Colonic mucosa (tissue), 4 donors: ENCODE measurements around the gene PPM1H. TPM values are rescaled to one million over a fixed set of nuclear protein-coding genes. Genes with fewer than 3 reads are reported as not detected.

Source experiments
- DNase-seq: peaks from one replicate; pipeline ENCODE4 v3.0.0-alpha.2; 2020
- H3K27ac ChIP-seq: fragments of 200-600 bp; one replicate; pipeline ENCODE4 v1.8.0; 2021
- H3K27me3 ChIP-seq: fragments of 200-600 bp; one replicate; pipeline ENCODE4 v1.8.0; 2021
- H3K36me3 ChIP-seq: fragments of 200-600 bp; one replicate; pipeline ENCODE4 v1.8.0; 2021
- H3K4me1 ChIP-seq: fragments of 200-600 bp; one replicate; pipeline ENCODE4 v1.8.0; 2021; ENCODE audit warnings: mild to moderate bottlenecking
- H3K4me3 ChIP-seq: fragments of 200-600 bp; one replicate; pipeline ENCODE4 v1.8.0; 2021
- H3K9ac ChIP-seq, 2 donors: one replicate each; pipeline ENCODE4 v1.7.0; 2013; ENCODE audit warnings: control low read depth in 2 of 2, low read depth in 2 of 2, low read length in 2 of 2
- H3K9me3 ChIP-seq: fragments of 200-600 bp; one replicate; pipeline ENCODE4 v1.8.0; 2021
- intact Hi-C: fragments of 100-400 bp; cut with DNase I; formaldehyde crosslinking; loops from one replicate; pipeline ENCODE4 v1.14.1; 2022
- total RNA-seq, 2 donors: library from RNA; stranded (reverse); fragmentation: NEBNext Ultra II Directional in 1 of 2; extraction: Animal tissue kit (Norgen Biotek cat#: 25700) in 1 of 2; gene quantifications; one replicate each; pipeline ENCODE4 v1.2.1, GENCODE V29; 2021
- TF ChIP-seq, protein P1 (sequence below): fragments of 200-600 bp; IDR thresholded peaks from one replicate; pipeline ENCODE4 v1.8.0; 2022; ENCODE audit warnings: antibody characterized with exemption, mild to moderate bottlenecking
- donor health status: healthy.
- donor health status: DM: no; HTN: no; CAD: no.
- donor health status: DM: no; HTN: no; CAD: no.

Gene PPM1H
- total RNA-seq, 2 donors from 2014 or later = 7.4 to 8.1 TPM

DNA sequence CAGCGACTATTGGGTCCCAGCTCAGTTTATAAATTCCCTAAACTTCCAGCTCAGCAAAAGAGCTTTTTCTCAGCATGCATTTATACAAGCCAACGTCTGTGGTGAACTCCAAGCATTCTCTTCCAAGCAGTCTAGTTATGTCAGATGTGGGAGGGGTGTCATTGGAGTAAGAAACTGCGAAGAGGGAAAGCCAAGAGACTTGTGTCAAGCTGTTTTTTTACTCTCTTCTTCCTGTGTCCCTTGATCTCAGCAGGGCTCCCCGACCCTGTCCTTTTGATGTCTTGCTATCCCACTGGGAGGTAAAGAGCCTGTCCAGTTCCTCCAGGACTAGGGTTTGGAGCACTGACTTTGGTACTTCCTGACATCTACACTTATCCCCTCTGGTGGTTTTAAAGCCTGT lies 69.0 kb downstream of the PPM1H start:
- Histone ChIP-seq H3K4me1 (no peaks in the 10 kb centered on the region), H3K9me3 (no peaks in the 10 kb centered on the region), H3K4me3 (no peak overlapping the region), H3K27ac (no peak overlapping the region), H3K36me3 (no peaks in the 10 kb centered on the region), H3K27me3 (no peaks in the 10 kb centered on the region), H3K9ac (no peak overlapping the region)
- intact Hi-C loops = no loop called here
- DNase-seq = no peak
- TF ChIP-seq, protein P1, sequence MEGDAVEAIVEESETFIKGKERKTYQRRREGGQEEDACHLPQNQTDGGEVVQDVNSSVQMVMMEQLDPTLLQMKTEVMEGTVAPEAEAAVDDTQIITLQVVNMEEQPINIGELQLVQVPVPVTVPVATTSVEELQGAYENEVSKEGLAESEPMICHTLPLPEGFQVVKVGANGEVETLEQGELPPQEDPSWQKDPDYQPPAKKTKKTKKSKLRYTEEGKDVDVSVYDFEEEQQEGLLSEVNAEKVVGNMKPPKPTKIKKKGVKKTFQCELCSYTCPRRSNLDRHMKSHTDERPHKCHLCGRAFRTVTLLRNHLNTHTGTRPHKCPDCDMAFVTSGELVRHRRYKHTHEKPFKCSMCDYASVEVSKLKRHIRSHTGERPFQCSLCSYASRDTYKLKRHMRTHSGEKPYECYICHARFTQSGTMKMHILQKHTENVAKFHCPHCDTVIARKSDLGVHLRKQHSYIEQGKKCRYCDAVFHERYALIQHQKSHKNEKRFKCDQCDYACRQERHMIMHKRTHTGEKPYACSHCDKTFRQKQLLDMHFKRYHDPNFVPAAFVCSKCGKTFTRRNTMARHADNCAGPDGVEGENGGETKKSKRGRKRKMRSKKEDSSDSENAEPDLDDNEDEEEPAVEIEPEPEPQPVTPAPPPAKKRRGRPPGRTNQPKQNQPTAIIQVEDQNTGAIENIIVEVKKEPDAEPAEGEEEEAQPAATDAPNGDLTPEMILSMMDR = no peak

DNA sequence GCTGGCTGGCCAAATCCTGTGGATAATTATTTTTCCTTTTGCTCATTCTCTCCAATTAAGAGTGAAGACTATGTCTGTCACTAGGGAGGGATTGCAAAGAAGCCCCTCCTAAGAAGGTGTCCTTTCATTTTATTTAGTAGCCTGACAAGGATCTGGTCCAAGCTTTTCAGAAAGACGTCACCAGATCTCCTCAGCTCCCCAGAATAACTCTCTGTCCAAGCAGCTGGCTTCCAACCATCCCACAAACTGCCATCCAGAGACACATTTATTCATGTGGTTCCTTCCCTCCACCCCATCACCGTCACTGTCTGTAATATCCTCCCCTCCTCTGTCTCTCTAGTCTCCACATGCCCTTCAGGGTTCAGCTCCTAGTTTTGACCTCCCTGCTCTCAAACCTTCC lies 69.9 kb downstream of the PPM1H start:
- no peaks in the 10 kb centered on the region for H3K36me3 ChIP-seq
- no peak overlapping the region for H3K27ac ChIP-seq
- no peak overlapping the region for H3K9ac ChIP-seq
- no peaks in the 10 kb centered on the region for H3K4me1 ChIP-seq
- TF ChIP-seq, protein P1 = no peak
- H3K4me3 ChIP-seq = no peak overlapping the region
- no peak for DNase-seq
- no peaks in the 10 kb centered on the region for H3K27me3 ChIP-seq
- H3K9me3 ChIP-seq = no peaks in the 10 kb centered on the region
- intact Hi-C loops = no loop called here

DNA sequence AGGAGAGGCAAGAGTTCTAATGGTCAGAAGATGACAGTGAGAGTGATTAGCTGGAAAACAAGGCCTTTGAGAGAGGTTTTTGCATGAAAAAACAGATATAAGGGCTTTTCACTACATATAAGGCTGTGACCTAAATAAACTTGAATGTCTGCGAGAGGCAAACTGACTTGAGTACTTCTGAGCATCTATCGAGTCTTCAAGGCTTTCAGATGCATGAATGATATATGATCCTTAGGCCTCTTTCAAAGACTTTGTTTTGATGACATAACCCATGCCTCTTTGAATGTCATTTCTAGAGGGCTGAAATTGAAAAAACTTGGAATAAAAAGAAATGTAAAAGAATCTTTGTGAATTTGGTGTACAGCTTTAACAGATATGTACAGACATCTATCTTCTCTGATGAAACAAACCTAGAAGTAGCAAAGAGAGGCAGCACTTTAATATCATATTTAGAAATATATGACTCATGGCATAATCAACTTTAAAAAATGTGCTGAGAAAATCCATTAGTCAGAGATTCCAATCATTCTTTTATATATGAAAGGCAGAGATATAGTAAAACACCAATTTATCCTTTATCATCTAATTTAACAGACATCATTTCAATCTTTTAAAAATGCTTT lies 72.6 kb downstream of the PPM1H start:
- DNase-seq = no peak
- H3K4me3 ChIP-seq = no peak overlapping the region
- no peak overlapping the region for H3K27ac ChIP-seq
- H3K9me3 ChIP-seq = no peaks in the 10 kb centered on the region
- no peaks in the 10 kb centered on the region for H3K36me3 ChIP-seq
- no peaks in the 10 kb centered on the region for H3K4me1 ChIP-seq
- TF ChIP-seq, protein P1 = no peak
- no peak overlapping the region for H3K9ac ChIP-seq
- intact Hi-C loops = no loop called here
- H3K27me3 ChIP-seq = no peaks in the 10 kb centered on the region

DNA sequence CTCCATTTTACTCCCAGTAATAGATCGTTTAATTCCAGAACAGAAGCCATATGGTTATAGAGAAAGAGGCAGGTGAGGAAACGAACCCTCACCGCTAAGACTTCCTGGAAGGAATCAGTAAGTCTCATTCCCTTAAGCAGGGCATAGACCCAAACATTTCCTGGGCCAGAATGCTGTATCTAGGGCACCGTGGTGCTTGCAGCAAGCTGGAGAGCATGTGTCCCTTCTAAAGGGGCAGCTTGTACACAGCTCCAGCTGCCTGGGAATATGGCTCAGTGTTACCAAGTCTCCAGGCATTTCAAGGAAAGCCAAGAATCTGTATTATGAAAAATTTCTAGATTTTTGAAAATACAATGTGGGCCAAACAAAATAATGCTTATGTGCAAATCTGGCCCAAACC lies 73.4 kb downstream of the PPM1H start:
- Histone ChIP-seq H3K4me3 (no peak overlapping the region), H3K4me1 (no peaks in the 10 kb centered on the region), H3K9me3 (no peaks in the 10 kb centered on the region), H3K27me3 (no peaks in the 10 kb centered on the region), H3K36me3 (no peaks in the 10 kb centered on the region), H3K27ac (no peak overlapping the region), H3K9ac (no peak overlapping the region)
- intact Hi-C loops = no loop called here
- no peak for DNase-seq
- TF ChIP-seq, protein P1 = no peak

DNA sequence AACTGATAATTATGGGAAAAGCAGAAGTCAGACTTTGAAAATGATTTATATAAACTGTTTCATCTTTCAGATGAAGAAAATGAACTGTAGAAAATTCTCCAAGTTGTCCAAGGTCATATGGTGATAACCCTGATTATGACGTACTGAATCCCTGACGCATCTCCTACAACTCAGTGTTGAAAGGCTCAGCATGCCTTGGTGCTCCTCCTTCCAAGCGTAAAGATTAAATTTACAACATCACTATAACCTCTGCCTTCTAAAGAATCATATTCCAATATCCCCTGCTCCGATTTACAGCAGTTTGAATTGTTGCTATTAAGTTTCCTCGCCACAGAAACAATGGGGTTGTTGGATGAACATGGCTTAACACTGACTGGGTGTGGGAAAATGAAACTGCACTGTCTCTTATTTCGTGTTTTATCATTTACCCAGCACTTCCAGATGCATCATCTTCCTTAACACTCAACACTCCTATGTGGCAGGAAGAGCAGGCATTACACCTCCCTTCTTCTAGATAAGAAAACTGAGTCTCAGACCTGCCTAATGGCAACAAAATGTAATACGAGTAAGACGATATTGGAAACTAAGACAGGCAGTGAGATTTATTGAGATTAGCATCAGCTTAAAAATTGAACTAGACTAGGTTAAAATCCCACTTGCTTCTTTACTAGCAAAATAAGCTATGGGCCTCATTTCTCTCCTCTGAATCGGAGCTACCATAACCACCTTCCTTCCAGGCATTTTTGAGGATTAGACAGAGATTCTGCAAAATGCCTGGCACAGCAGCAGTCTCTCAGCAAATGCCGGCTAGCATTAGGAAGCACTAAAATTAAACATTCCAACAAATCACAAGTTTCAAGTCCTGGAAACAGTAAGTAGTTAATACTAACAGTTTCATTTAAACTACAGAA lies 74.2 kb downstream of the PPM1H start:
- no peak overlapping the region for H3K9ac ChIP-seq
- TF ChIP-seq, protein P1 = no peak
- intact Hi-C loops = no loop called here

More for the DNA sequence above, 74.2 kb downstream of the PPM1H start:
- Histone ChIP-seq H3K4me3 (no peak overlapping the region), H3K4me1 (no peaks in the 10 kb centered on the region), H3K36me3 (no peaks in the 10 kb centered on the region), H3K27me3 (no peaks in the 10 kb centered on the region), H3K9me3 (no peaks in the 10 kb centered on the region), H3K27ac (no peak overlapping the region)
- DNase-seq = no peak
